BJ (cell line): Measurements from ENCODE around the gene CHAF1B. TPM values are rescaled to one million over a fixed set of nuclear protein-coding genes. Genes with fewer than 3 reads are reported as not detected.
"Not testable (repeated sequence)": the region's sequence is repeated elsewhere in the genome, so short reads cannot be mapped to it uniquely, and the experiment has no call there.

Experiments
- CTCF ChIA-PET: fragments of 350-600 bp; formaldehyde crosslinking; extraction: SDS; loops from one replicate; lab custom pipeline; 2021; ENCODE audit warnings: antibody characterized with exemption, inconsistent platforms; lab: Yijun Ruan, JAX
- POLR2A ChIA-PET: fragments of 300-600 bp; sonication (Branson Sonifier 250); formaldehyde crosslinking; extraction: SDS; loops from one replicate; lab custom pipeline; 2021; ENCODE audit warnings: antibody characterized with exemption; lab: Charles Lee
- DNase-seq: peaks from one replicate; pipeline ENCODE4 v3.0.0-alpha.2; 2011; ENCODE audit warnings: low read depth
- H3K27me3 ChIP-seq: 2 replicates; pipeline ENCODE4 v1.6.0; 2011; ENCODE audit warnings: low read length; ENCODE audit not compliant: control insufficient read depth, insufficient read depth
- H3K36me3 ChIP-seq: 2 replicates; pipeline ENCODE4 v1.5.1; 2011; ENCODE audit warnings: low read length; ENCODE audit not compliant: control insufficient read depth, insufficient read depth
- H3K4me3 ChIP-seq: 2 replicates; pipeline ENCODE4 v1.5.1; 2011; ENCODE audit warnings: low read depth, mild to moderate bottlenecking, control low read depth, low read length
- polyA plus RNA-seq: library from polyadenylated mRNA; depleted of rRNA; stranded (reverse); fragments of >200 nt; gene quantifications from 2 replicates; pipeline ENCODE4 v1.2.3, GENCODE V29; 2011
- TF ChIP-seq, protein P1 (sequence below): IDR thresholded peaks from 2 replicates; pipeline ENCODE4 v1.5.1; 2011; ENCODE audit warnings: low read depth, mild to moderate bottlenecking, control low read depth, inconsistent platforms, low read length, moderate library complexity; ENCODE audit not compliant: insufficient read depth

The CHAF1B gene
- polyA plus RNA-seq, 1 experiment = 4.0 TPM

GRCh38 chr21:36377391-36377842 is 7.8 kb upstream of the CHAF1B start:
- ChIA-PET POLR2A (no interaction called here), CTCF (interaction anchor here (1.0 kb wide), 1 partner anchor 12 kb away, joined by 3 read pairs; no protein-coding TSS in a partner anchor)
- no peak overlapping the region for H3K4me3 ChIP-seq
- TF ChIP-seq, protein P1, sequence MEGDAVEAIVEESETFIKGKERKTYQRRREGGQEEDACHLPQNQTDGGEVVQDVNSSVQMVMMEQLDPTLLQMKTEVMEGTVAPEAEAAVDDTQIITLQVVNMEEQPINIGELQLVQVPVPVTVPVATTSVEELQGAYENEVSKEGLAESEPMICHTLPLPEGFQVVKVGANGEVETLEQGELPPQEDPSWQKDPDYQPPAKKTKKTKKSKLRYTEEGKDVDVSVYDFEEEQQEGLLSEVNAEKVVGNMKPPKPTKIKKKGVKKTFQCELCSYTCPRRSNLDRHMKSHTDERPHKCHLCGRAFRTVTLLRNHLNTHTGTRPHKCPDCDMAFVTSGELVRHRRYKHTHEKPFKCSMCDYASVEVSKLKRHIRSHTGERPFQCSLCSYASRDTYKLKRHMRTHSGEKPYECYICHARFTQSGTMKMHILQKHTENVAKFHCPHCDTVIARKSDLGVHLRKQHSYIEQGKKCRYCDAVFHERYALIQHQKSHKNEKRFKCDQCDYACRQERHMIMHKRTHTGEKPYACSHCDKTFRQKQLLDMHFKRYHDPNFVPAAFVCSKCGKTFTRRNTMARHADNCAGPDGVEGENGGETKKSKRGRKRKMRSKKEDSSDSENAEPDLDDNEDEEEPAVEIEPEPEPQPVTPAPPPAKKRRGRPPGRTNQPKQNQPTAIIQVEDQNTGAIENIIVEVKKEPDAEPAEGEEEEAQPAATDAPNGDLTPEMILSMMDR = no peak
- no peak for DNase-seq
- H3K27me3 ChIP-seq = no peaks in the 10 kb centered on the region
- H3K36me3 ChIP-seq = peaks cover 5% of the 10 kb centered on the region

- peaks cover 3% of the 10 kb centered on the region for H3K36me3 ChIP-seq
- no peaks in the 10 kb centered on the region for H3K27me3 ChIP-seq
- no peak overlapping the region for H3K4me3 ChIP-seq
- no peak for DNase-seq
- ChIA-PET CTCF (no interaction called here), POLR2A (no interaction called here)
- TF ChIP-seq, protein P1 = no peak
Measured at GRCh38 chr21:36379251-36379650, 5.9 kb upstream of the CHAF1B start.

- Histone ChIP-seq H3K4me3 (no peak overlapping the region), H3K27me3 (no peaks in the 10 kb centered on the region), H3K36me3 (peaks cover 2% of the 10 kb centered on the region)
- TF ChIP-seq, protein P1 = no peak
- ChIA-PET POLR2A (no interaction called here), CTCF (no interaction called here)
- DNase-seq = no peak
Measured at GRCh38 chr21:36381841-36382589, 3.2 kb upstream of the CHAF1B start.

- POLR2A ChIA-PET, H3K27me3 ChIP-seq, H3K4me3 ChIP-seq, H3K36me3 ChIP-seq, DNase-seq: not testable (repeated sequence)
- CTCF ChIA-PET = interaction anchor here (0.8 kb wide), 1 partner anchor 32 kb away, joined by 3 read pairs; no protein-coding TSS in a partner anchor
Measured at GRCh38 chr21:36382722-36383121, 2.5 kb upstream of the CHAF1B start.

- Histone ChIP-seq H3K36me3 (no peaks in the 10 kb centered on the region), H3K27me3 (no peaks in the 10 kb centered on the region), H3K4me3 (peak overlapping the region; percentile 59; the same call in 1 of the 2 replicates)
- TF ChIP-seq, protein P1 = no peak
- CTCF ChIA-PET = no interaction called here
- POLR2A ChIA-PET = no interaction called here
- DNase-seq = no peak
Measured at GRCh38 chr21:36384885-36385232, 333 bp upstream of the CHAF1B start.
